Ascending aorta (tissue), 2 donors: ENCODE results near the gene SPSB1. TPM values are rescaled to one million over a fixed set of nuclear protein-coding genes. Genes with fewer than 3 reads are reported as not detected.
A peak's percentile ranks its signal among the peaks of the same experiment; 100 is the strongest.

Experiments
- DNase-seq, 2 donors: peaks; one replicate each; pipeline ENCODE4 v3.0.0-alpha.2; 2019; ENCODE audit warnings: low spot score in 2 of 2
- H3K27ac ChIP-seq, 2 donors: fragments of 200-600 bp; sonication (generic); one replicate each; pipeline ENCODE4 v1.5.1; 2016 to 2017; ENCODE audit warnings: mild to moderate bottlenecking in 1 of 2
- H3K27me3 ChIP-seq: fragments of 200-600 bp; sonication (generic); one replicate; pipeline ENCODE4 v1.5.1; 2017
- H3K36me3 ChIP-seq, 2 donors: fragments of 200-600 bp; sonication (generic); one replicate each; pipeline ENCODE4 v1.5.1; 2016
- H3K4me1 ChIP-seq, 2 donors: fragments of 200-600 bp; sonication (generic); one replicate each; pipeline ENCODE4 v1.5.1; 2016 to 2017; ENCODE audit warnings: mild to moderate bottlenecking in 1 of 2
- H3K4me3 ChIP-seq, 2 donors: fragments of 200-600 bp; sonication (generic); one replicate each; pipeline ENCODE4 v1.5.1; 2016 to 2017; ENCODE audit warnings: mild to moderate bottlenecking in 1 of 2
- H3K9me3 ChIP-seq, 2 donors: fragments of 200-600 bp; sonication (generic); one replicate each; pipeline ENCODE4 v1.5.1; 2016
- CTCF ChIP-seq, 3 experiments: fragments of 200-600 bp in 2 of 3; fragments of 450-650 bp in 1 of 3; sonication (generic) in 2 of 3; IDR thresholded peaks; one replicate each; pipeline ENCODE4 v1.5.1; 2016 to 2019; ENCODE audit warnings: antibody characterized with exemption in 3 of 3, mild to moderate bottlenecking in 1 of 3, moderate library complexity in 1 of 3
- intact Hi-C: fragments of 100-400 bp; cut with DNase I; formaldehyde crosslinking; loops from one replicate; pipeline ENCODE4 v1.15.1; 2023
- total RNA-seq: library from RNA; depleted of rRNA; stranded (reverse); fragments of >200 nt; gene quantifications from one replicate; pipeline ENCODE4 v1.1.0, GENCODE V29; 2016

The SPSB1 gene
- total RNA-seq, 1 donor from 2014 or later = 64.9 TPM

- Histone ChIP-seq H3K27me3 (no peaks in the 10 kb centered on the region), H3K4me1 (peaks cover 5 to 6% of the 10 kb centered on the region in 2 donors), H3K36me3 (peaks cover 9 to 25% of the 10 kb centered on the region in 2 donors), H3K9me3 (no peaks in the 10 kb centered on the region), H3K4me3 (no peak overlapping the region), H3K27ac (no peak overlapping the region)
- intact Hi-C loops = no loop called here
- DNase-seq = no peak
- no peak for TF ChIP-seq CTCF (IDR thresholded peaks at IDR 0.05)
These were observed 21.4 kb upstream of the SPSB1 start for GRCh38 chr1:9271283-9271682.

GRCh38 chr1:9271861-9272595, 20.7 kb upstream of the SPSB1 start:
- peaks cover 0 to 3% of the 10 kb centered on the region in 2 donors for H3K4me1 ChIP-seq
- H3K27me3 ChIP-seq = no peaks in the 10 kb centered on the region
- H3K4me3 ChIP-seq = no peak overlapping the region
- no peaks in the 10 kb centered on the region for H3K9me3 ChIP-seq
- TF ChIP-seq CTCF (IDR thresholded peaks at IDR 0.05) = no peak
- DNase-seq = no peak
- intact Hi-C loops = no loop called here
- no peak overlapping the region for H3K27ac ChIP-seq
- peaks cover 9 to 25% of the 10 kb centered on the region in 2 donors for H3K36me3 ChIP-seq

- H3K36me3 ChIP-seq = peaks cover 9 to 25% of the 10 kb centered on the region in 2 donors
- no peak overlapping the region for H3K4me3 ChIP-seq
- H3K4me1 ChIP-seq = peaks cover 4 to 7% of the 10 kb centered on the region in 2 donors
- no peaks in the 10 kb centered on the region for H3K27me3 ChIP-seq
- no peak overlapping the region for H3K27ac ChIP-seq
- intact Hi-C loops = no loop called here
- H3K9me3 ChIP-seq = no peaks in the 10 kb centered on the region
- no peak for TF ChIP-seq CTCF (IDR thresholded peaks at IDR 0.05)
- no peak for DNase-seq
These were observed 19.5 kb upstream of the SPSB1 start for GRCh38 chr1:9273177-9273576.

- TF ChIP-seq CTCF (IDR thresholded peaks at IDR 0.05) = no peak
- no peaks in the 10 kb centered on the region for H3K27me3 ChIP-seq
- DNase-seq = no peak
- peaks cover 9 to 12% of the 10 kb centered on the region in 2 donors for H3K4me1 ChIP-seq
- no peak overlapping the region for H3K27ac ChIP-seq
- H3K9me3 ChIP-seq = no peaks in the 10 kb centered on the region
- intact Hi-C loops = no loop called here
- no peak overlapping the region for H3K4me3 ChIP-seq
- peaks cover 0 to 13% of the 10 kb centered on the region in 2 donors for H3K36me3 ChIP-seq
These were observed 17.5 kb upstream of the SPSB1 start for GRCh38 chr1:9275161-9275560.

- intact Hi-C loops = no loop called here
- peaks cover 0 to 8% of the 10 kb centered on the region in 2 donors for H3K36me3 ChIP-seq
- H3K4me1 ChIP-seq = peaks cover 10 to 14% of the 10 kb centered on the region in 2 donors
- peak overlapping the region in 1 of 2 donors; percentile 18 for H3K27ac ChIP-seq
- DNase-seq = peak in 1 of 2 donors; percentile 75
- H3K27me3 ChIP-seq = no peaks in the 10 kb centered on the region
- H3K9me3 ChIP-seq = no peaks in the 10 kb centered on the region
- no peak for TF ChIP-seq CTCF (IDR thresholded peaks at IDR 0.05)
- no peak overlapping the region for H3K4me3 ChIP-seq
These were observed 17.1 kb upstream of the SPSB1 start for GRCh38 chr1:9275567-9276034.
